Occipital lobe (tissue), 2 donors: ENCODE data around the gene LRRC8B. TPM values are rescaled to one million over a fixed set of nuclear protein-coding genes. Genes with fewer than 3 reads are reported as not detected.
"Not testable (repeated sequence)": the region's sequence is repeated elsewhere in the genome, so short reads cannot be mapped to it uniquely, and the experiment has no call there.

Experiments used
- DNase-seq: peaks from one replicate; lab custom pipeline; 2025; lab: John Stamatoyannopoulos, UW
- total RNA-seq: library from RNA; depleted of rRNA; stranded (reverse); fragments of >200 nt; gene quantifications from one replicate; pipeline ENCODE4 v1.2.3, GENCODE V29; 2014

The LRRC8B gene
- total RNA-seq, 1 donor from 2014 or later, result 32.8 TPM

- no peak for DNase-seq
Measured at GRCh38 chr1:89607586-89608318, 83.1 kb downstream of the LRRC8B start.

- DNase-seq, result no peak
Measured at GRCh38 chr1:89608319-89608983, 83.8 kb downstream of the LRRC8B start.

- DNase-seq, result no peak
Measured at GRCh38 chr1:89608984-89609725, 84.5 kb downstream of the LRRC8B start.

- no peak for DNase-seq
Measured at GRCh38 chr1:89609781-89610456, 85.3 kb downstream of the LRRC8B start.

GRCh38 chr1:89610457-89611011, 85.9 kb downstream of the LRRC8B start:
- DNase-seq, result no peak

- DNase-seq, result no peak
Measured at GRCh38 chr1:89611721-89612120, 87.1 kb downstream of the LRRC8B start.

GRCh38 chr1:89613928-89614327, 89.3 kb downstream of the LRRC8B start:
- no peak for DNase-seq

GRCh38 chr1:89615676-89616598, 91.3 kb downstream of the LRRC8B start:
- no peak for DNase-seq

- DNase-seq, result no peak
Measured at GRCh38 chr1:89616844-89617627, 92.4 kb downstream of the LRRC8B start.

GRCh38 chr1:89620664-89621063, 96.0 kb downstream of the LRRC8B start:
- DNase-seq, result no peak

- no peak for DNase-seq
Measured at GRCh38 chr1:89622895-89623294, 98.3 kb downstream of the LRRC8B start.

- DNase-seq, result no peak
Measured at GRCh38 chr1:89624314-89624713, 99.7 kb downstream of the LRRC8B start.

- no peak for DNase-seq
Measured at GRCh38 chr1:89624715-89625323, 100.2 kb downstream of the LRRC8B start.

GRCh38 chr1:89627596-89627962, 103.0 kb downstream of the LRRC8B start:
- no peak for DNase-seq

GRCh38 chr1:89629146-89629545, 104.5 kb downstream of the LRRC8B start:
- no peak for DNase-seq

- not testable (repeated sequence) for DNase-seq
Measured at GRCh38 chr1:89629600-89629999, 105.0 kb downstream of the LRRC8B start.

GRCh38 chr1:89630048-89630447, 105.4 kb downstream of the LRRC8B start:
- DNase-seq, result no peak

GRCh38 chr1:89631816-89632656, 107.4 kb downstream of the LRRC8B start:
- no peak for DNase-seq
